Measurements from ENCODE around the gene HAL.

HAL gene

DNA sequence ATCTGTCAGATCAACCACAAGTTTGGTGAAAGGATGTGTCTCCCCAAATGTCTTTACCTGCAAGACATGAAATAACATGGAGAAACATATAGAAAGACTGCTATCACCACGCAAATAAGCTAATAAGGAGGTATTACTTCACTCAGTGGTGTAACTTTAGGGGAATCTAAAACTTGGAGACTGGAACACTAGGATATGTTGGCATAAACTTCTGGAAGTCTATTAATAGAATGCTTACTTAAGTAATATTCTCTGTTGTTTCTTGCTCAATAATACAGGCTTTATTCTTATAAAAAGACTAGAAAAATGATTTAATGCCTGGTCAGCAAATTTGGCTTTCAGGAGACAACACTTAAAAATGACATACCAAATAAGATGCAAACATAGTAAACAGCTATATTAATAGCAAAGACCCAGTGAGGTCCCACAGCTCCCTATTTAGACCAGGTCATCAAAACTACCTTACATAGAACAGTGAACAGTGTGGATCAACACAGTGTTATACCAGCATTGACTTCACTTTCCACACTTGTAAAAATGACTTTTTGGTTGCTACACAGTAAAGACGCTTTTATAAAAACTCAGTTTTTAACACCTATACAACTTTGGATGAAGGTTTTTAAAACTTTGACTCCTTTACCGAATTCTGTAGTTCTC, 18.9 kb upstream of the HAL start:
- DNase-seq, result no peak

DNA sequence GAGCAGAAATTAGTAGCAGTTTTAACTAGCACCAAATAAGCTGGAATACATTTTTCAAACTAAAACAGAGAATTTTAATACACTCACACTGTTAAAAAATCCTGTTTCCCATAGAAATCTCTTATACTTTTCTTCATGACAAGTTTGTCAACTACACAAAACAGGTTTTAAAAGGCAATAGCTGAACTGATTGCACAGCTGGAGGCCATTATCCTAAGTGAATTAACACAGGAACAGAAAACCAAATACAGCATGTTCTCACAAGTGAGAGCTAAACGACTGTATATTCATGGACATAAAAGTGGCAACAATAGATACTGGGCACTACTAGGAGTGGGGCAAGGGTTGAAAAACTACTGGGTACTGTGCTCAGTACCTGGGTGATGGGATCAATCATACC, 11.6 kb upstream of the HAL start:
- no peak for DNase-seq

DNA sequence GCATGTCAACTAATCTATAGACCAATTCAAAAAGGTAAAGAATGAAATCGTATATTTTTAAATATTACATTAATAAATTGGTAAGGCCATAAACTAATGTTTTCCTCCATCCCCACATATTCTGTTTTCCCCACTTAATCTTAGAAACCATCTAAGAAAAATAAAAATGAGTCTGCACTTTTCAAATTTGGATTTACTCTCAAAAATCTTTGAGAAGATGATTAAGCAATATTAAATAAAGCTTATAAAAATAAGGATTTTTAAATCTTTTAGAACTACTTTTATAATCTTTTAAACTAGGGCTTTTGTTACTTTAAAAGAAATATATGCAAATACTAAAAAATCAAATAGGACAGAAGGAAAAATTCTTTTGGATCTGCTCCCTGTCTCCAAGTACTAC, 10.6 kb upstream of the HAL start:
- DNase-seq, result no peak

DNA sequence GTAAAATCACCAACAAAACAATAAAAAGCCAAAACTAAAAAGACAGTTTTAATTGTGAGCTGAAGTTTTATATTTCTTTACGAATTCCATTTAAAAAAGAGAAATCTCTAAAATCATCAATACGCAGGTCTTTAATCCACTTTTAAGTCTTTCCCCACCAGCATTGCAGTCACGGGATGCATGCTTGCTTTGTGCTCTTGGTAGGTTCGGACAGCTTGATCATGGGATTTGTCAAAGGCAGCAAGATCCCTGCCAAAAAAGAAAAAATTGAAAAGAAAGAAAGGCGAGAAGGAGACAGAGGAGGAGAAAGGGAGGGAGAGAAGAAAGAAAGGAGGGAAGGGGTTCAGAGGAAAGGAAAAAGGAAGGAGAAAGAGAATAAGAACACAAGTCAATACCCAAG, 4.7 kb upstream of the HAL start:
- DNase-seq, result no peak

DNA sequence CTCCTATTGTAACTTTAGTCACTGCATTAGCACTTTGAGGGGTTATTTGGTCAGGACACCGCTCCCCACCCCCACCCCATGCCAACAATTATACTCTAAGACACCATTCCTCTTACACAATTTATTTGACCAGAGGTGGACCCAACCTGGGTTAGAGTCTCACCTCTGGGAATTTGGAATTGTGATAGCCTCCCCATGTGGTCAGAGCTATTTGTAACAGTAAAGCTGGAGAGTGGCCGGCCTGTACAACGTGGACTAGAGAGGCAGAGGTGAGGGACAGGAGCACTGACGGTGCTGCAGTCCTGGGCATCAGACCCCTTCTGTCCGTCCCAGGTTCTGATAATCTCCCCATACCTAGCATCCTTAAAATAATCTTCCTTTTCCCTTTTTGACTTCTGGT, 3.3 kb upstream of the HAL start:
- no peak for DNase-seq

DNA sequence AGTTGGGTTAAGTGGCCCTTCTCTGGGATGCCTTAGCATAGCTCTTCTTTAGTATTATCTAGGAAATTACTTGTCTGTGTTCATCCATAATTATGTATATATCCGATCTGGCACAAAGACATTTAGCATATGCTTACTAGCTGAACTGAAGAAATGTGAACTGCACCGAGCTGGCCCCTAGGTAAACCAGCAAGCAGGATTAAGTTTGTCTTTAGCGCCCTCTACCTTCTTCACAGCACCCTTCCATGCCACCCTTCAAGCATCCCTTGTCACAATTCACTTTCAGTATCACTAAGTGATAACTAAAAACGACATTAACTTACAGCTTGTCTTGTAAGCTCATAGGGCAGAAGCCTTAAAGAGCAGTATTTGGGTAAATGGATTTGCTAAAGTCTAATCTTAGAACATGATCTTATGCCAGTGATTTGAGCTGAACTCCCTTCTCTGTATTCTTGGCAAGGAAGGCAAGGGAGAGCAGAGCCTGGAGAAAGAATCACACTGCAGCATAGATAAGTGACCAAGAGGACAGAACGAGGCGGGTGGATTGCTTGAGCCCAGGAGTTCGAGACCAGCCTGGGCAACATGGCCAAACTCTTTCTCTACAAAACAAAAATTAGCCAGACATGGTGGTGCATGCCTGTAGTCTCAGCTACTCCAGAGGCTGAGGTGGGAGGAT, 2.6 kb upstream of the HAL start:
- DNase-seq, result peak in 3 of 5 experiments; percentile 9 to 90 (median 29)

DNA sequence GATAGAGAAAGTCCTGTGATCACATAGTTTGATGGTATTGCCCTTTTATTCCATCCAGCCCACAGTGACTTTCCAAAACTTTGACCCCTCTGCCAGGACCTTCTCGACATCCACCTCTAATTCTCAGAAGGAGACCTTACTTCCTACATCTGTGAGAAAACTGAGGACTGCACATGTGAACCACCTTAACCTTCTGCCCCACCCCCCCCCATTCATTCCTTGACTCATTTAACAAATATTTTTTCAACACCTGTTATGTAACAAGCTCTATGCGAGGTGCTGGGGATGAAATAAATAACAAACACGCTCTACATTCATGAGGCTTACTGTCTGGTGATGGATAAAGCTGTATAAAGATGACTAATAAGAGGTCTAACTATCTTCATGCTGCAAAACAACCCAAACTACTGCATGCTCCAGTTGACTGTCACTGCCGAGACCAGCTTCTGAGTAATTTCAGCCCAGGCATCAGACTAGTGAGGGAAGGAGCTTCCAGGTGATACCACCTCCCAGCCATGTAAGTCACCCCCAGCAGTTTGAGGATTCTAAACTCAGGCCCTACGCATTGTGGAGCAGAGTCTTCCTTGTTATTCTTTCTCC, 1.9 kb upstream of the HAL start:
- peak in 1 of 5 experiments; percentile 47 for DNase-seq

DNA sequence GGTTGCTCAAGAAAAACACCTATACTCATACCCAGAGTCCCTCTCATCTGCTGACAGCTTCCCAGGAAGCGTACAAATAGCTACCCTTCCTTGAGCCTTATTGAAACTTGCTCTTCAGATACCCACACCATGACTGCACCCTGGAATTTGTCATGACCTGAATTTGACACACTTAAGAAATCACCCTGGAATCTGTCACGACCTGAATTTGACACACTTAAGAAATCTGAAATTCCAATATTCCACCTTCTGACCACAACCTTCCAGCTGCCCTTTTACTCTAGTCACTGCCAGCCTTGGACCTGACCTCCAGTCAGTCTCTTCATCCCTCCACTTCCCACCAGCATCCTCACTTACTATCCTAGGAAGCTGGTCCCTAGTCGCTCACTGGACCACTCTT, 1.1 kb upstream of the HAL start:
- DNase-seq, result no peak

DNA sequence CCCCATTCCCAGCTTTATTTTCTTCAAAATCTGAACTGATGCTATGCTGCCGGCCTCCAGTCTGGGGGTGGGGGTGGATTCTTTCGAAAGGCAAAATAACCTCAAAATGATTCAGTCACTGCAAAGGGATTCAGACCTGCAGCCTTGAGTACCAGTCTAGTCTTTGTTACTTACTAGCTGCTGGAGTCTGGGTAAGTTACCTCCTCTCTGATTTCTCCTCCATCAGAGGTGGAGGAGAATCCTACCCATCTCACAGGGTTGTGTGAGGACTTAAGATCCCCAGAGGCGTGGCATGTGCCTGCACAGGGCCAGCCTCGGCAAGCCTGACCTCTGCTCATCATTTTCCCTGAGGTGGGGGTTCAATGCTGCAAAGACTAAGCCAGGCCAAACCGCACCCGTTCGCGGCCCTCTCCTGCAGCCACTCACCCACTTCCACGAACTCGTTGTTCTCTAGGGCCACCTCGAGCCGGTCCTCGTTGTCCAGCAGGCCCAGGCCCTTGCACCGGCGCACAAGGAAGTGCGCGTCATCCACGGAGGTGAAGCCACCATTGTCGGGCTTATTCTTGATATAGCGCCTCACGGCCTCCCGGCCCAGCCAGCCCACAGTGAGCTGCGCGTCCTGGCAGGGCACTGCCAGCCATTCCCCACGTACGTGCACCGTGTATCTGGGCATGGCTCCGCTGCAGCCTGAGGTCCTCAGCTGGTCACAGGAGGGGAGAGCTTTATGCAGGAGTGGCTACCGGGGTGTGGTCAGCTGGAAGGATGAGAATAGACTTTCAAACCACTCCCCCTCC, 709 bp downstream of the HAL start:
- no peak for DNase-seq

DNA sequence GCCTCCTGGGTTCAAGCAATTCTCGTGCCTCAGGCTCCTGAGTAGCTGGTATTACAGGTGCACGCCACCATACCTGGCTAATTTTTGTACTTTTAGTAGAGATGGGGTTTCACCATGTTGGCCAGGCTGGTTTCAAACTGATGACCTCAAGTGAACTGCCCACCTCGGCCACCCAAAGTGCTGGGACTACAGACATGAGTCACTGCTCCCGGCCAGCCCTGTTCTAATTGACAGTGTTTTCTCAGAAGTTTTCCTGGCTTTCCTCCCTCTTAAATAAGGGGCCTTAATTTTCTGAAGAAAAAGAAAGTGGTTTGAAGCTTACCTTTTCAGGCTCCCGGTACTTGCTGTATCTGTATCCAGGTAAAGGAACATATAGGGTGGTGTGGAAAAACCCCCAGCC, 1.7 kb downstream of the HAL start:
- no peak for DNase-seq

DNA sequence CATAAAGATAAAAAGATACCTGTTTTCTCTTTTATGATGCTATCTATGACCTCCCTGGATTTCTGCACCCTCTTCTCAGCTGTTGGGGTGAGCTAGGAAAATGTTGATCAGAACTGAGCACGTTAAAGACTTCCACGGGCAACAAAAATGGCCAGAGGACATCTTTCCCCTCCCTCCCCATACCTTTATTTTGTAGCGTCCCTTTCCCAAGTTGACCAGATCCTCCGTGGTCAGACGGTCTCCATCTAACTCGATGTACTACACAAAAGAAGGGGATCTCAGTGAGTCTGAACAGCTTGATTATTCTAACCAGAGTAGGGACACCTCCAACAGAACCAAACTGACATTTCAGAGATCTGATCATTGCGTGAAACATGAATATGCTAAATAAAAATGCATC, 2.2 kb downstream of the HAL start:
- DNase-seq, result no peak

DNA sequence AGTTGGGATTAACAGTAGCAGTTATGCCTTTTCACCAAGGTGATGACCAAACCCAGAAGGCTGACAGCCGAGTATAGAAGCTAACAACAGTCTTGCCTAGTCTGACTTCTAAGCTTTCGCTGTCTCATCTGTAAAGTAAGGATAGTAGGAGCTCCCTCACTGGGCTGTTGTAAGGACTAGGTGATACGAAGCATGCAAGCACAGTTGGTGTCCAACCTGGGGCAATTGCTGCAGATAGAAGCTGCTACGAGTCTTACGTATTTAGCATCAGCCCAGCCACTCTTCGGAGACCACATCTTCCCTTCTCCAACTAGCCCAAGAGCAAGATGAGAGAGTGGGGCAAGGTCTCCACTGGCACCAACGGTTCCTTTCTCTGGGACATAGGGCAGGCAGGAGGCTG, 6.0 kb downstream of the HAL start:
- no peak for DNase-seq

DNA sequence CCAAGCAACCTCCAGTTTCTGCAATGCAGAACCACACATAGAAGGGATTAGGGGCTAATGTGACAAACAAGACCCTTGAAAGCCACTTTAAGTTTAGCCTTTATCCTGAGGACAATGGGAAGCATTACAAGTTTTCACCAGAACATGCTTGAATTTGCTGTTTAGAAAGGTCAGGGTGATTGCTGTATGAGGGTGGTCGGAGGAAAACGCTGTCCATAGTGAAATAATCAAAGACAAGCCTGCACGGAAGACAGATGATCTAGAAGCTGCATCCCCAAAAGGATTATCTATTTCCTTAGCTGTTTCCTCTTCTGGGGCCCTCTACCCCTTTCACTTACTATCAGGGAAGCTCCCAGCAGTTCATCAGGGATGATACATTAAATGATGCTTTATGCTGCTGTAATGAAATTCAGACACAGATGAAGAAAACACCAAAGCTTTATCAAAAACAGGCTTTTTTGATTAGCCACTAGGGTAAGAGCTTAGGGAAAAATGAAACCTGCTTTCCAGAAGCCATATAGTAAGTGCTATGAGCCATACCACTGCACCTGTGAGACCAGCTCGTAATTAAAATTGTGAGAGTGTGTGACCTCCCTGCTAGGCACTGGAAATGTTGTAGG, 6.5 kb downstream of the HAL start:
- DNase-seq, result no peak

DNA sequence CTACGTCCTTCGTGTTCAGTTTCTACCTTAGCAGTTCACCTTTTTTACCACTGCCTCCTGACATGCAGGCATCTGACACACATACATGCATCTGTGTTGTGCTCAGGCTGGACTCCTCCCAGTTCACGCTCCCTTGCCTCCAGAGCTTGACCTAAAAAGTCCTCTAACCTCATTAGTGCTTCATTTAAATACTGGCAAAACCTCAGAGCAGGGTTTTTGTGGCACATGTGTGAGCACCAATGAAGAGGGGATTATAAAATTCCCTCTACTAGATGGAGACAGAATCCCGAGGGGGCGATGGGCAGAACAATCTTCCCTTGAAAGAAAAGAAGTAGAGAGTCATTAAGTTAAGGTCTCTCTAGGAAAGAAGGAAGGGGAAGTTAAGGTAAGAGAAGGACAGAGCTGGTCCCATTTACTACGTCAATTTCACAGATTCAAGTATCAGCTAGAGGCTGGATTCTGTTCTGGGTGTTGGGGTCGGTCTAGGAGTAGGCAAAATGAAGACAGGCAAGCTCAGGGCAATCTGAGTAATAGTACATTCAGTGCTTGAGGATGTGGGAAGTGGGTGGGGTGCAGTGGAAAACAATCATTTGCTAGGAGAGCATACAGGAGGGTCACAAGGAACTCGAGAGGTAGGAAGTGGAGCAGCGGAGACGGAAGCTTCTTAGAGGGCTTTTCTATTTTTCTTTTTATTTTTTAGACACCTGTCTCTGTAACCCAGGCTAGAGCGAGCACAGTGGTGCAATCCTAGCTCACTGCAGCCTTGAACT, 7.5 kb downstream of the HAL start:
- DNase-seq, result no peak

DNA sequence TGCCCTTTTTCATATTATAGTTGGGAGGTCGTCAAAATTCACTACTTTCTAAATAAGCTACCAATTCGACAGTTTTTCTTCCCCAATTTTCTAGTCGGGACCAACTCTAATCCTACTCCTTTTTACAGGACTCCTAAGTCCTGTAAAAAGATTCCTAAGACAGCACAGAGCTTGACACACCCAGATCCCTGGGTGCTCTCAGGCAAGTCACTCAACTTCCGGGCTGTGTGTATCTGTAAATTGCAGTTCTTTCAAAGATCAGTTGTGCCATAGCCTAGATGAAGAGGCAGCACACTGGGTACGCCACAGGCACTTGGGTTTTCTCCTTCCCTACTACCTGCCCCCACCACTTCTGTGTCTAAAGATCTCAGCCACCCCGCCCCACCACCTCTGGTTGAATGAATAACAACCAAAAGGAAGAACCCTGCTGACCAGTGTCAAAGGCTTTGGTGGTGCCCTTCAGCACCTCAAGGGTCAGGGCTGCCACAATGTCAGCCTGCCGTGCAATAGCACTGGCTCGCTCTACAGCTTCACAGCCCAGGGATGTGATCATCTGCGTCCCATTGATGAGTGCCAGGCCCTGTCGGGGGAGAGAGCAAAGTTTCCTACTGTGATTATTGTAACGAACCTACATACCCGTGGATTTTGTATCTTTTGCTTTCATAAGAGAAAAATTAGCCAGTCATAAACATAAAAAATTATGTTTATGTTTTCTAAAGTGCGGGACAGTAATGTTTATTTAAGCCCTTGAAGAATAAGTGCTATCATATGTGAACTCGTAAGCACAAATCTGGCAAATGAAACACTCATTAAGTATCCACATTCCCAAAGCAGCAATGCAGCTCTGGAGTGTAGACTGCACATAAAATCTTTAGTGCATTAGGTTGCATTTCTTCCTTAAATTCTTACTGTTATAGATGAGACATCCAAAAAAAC, 9.2 kb downstream of the HAL start:
- no peak for DNase-seq

DNA sequence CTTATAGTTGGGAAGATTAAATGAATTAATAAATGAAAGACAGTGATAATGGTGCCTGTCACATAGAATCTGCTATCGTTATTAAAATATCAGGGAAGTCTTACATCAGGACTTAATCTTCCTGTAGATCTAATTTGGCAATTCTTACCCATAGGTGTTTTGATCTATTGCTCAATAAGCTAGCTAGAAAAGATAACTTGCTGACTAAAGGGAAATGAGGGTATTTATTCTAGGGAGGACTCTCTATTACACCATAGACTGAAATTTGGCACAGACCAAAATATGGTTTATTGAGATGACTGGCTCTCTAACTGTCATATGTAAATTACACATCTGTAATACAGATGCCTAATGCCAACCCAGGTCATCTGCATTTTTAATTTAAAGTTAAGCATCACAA, 11.5 kb downstream of the HAL start:
- DNase-seq, result peak in 1 of 5 experiments; percentile 11

DNA sequence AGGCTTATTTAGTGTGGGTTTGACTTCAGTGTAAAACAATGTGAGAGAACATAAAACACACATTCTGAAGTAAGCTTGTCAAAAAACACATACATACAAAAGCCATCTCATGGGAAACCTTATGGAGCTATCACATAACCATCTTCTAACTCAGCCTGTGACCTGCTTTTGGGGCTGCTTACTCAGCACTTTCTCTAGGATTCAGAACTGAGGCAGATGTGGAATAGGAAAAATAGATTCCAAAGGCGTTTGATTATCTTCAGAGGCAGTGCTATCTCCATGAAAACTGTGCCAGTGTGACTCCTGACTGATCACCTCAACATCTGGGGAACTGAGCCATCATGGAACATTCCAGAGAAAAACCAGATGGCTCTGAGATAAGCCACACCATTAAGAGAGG, 13.5 kb downstream of the HAL start:
- DNase-seq, result no peak

DNA sequence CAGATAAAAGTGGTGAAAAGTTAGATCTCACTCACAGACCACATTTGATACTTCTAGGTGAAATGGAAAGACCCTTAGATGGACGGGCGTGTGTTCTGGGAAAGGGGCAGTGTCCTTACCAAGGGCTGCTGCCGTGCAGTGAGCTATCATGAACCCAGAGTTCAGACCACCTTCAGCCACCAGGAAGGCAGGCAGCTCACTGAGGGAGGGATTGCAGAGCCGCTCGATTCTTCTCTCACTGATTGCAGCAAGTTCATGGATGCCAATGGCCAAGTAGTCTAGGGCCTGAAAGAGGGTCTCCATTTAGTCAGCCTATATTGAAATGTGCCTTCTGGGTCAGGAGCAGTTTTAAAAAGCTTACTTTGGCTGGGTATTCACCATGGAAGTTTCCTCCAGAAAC, 15.7 kb downstream of the HAL start:
- DNase-seq, result no peak

DNA sequence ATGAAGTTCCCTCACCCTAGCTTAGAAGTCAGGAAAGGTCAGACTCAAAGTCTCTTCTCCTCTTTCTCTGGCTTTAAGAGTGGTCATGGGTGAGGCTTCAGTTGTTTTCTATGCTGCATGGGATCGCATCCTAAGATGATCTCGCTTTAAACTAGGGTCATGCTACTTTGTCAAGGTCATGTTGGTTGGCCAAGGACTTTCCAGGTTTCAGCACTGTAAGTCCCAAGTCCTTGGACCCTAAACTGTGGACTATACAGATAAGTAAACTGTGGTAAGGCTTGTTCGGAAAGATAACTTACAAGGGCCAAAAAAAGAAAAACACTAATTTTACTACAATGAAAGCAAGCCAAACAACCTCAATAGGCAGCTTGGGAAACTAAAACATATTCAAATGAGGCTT, 17.4 kb downstream of the HAL start:
- DNase-seq, result no peak

DNA sequence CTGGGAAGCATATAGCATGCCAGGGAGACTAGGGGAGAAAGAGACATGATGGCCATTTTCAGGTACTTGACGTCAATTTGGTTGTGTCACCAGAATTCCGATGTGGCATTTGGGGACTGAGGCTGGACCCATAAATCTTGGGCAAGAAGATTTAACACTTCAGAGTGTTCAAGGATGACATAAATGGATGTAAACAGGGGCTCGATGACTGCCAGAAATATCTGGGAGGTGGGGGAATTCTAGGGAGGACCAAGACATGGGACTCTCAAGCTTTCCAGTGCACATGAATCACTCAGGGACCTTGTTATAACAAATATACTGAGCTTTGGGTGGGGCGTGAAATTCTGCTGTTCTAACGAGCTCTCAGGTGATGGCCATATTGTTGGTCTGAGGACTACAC, 17.8 kb downstream of the HAL start:
- DNase-seq, result no peak

DNA sequence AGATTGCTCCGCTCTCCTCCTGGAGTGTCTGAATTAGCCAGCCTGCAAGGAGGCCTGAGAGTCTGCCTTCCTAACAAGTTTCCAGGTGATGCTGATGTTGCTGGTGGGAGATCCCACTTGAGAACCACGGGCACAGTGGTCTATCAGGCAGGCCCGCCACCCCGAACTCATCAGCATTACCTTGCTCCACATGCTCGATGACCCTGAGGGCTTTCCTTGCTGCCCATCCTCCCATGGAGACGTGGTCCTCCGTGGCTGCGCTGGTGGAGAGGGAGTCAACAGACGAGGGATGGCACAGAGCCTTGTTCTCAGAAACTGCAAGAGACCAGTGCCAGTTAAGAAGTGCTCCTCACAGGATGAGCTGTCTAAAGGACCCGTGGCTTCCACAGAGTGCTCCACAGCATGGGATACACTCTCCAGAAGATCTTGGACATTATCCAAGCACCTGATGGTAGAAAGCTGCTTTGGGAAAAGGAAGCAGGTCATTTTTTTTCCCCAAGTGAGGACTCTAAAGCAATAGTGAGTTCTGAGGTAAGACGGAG, 18.3 kb downstream of the HAL start:
- DNase-seq, result no peak
